ENCODE results near the gene ZBTB16.

GRCh38 chr11:114042234-114042633 lies 17.3 kb upstream of the ZBTB16 start:
- TF ChIP-seq, protein P1, sequence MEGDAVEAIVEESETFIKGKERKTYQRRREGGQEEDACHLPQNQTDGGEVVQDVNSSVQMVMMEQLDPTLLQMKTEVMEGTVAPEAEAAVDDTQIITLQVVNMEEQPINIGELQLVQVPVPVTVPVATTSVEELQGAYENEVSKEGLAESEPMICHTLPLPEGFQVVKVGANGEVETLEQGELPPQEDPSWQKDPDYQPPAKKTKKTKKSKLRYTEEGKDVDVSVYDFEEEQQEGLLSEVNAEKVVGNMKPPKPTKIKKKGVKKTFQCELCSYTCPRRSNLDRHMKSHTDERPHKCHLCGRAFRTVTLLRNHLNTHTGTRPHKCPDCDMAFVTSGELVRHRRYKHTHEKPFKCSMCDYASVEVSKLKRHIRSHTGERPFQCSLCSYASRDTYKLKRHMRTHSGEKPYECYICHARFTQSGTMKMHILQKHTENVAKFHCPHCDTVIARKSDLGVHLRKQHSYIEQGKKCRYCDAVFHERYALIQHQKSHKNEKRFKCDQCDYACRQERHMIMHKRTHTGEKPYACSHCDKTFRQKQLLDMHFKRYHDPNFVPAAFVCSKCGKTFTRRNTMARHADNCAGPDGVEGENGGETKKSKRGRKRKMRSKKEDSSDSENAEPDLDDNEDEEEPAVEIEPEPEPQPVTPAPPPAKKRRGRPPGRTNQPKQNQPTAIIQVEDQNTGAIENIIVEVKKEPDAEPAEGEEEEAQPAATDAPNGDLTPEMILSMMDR (IDR thresholded peaks at IDR 0.05): no peak
- TF ChIP-seq REST (IDR thresholded peaks at IDR 0.05; ENCODE audit: insufficient read depth in 1 of 2, low read depth in 2 of 2, low read length in 1 of 2) (no peak), TCF7L2 (IDR thresholded peaks at IDR 0.05; ENCODE audit: low read depth, low read length) (no peak)

Data from Panc1 (cell line).